Measurements from ENCODE around the gene GSTM5. TPM values are rescaled to one million over a fixed set of nuclear protein-coding genes. Genes with fewer than 3 reads are reported as not detected.

GSTM5 gene
- total and polyA plus RNA-seq, 2 donors (not counting 3 experiments of a cell fraction or from before 2014, with no cell fraction given): 0.25 to 1.6 TPM

- no peaks in the 10 kb centered on the region for H3K9me3 ChIP-seq (replicated peaks; ENCODE audit: control insufficient read depth, insufficient read depth, low read length)
- FAIRE-seq (no peak), DNase-seq (ENCODE audit: low read depth, low spot score) (no peak)
- no peak overlapping the region for H3K4me3 ChIP-seq (replicated peaks in 1 of 3; ENCODE audit: insufficient read depth in 1 of 3, low read depth in 1 of 3, low read length in 3 of 3)
- H3K4me2 ChIP-seq (ENCODE audit: insufficient read depth, low read length): no peak overlapping the region
- intact Hi-C loops (cut with micrococcal nuclease): no loop called here
- peaks cover 0 to 3% of the 10 kb centered on the region in 2 experiments for H3K36me3 ChIP-seq (ENCODE audit: control insufficient read depth in 2 of 2, extremely low read depth in 1 of 2, insufficient read depth in 2 of 2, low read length in 2 of 2)
- H3K27ac ChIP-seq (ENCODE audit: insufficient read depth, low read depth, low read length): no peak overlapping the region
- peaks cover 4 to 15% of the 10 kb centered on the region in 2 experiments for H3K27me3 ChIP-seq (ENCODE audit: control insufficient read depth in 2 of 2, insufficient read depth in 2 of 2, low read length in 2 of 2)
- no peak for TF ChIP-seq EZH2 (IDR thresholded peaks at IDR 0.05; ENCODE audit: borderline replicate concordance, low read depth, low read length, severe bottlenecking)
- TF ChIP-seq POLR2AphosphoS5 (IDR thresholded peaks at IDR 0.05; ENCODE audit: insufficient read depth, low read depth, low read length): no peak
- no peak for TF ChIP-seq POLR2A (IDR thresholded peaks at IDR 0.05; ENCODE audit: low read depth, low read length)
- no peak for TF ChIP-seq MAX (IDR thresholded peaks at IDR 0.05; ENCODE audit: insufficient read depth, insufficient read length)
- TF ChIP-seq CTCF (IDR thresholded peaks at IDR 0.05; ENCODE audit: extremely low read depth in 1 of 2, insufficient read depth in 1 of 2, low read depth in 1 of 2, low read length in 2 of 2): no peak
- TF ChIP-seq FOS (IDR thresholded peaks at IDR 0.05; ENCODE audit: borderline replicate concordance, insufficient read depth, low read length): no peak
- TF ChIP-seq GATA2 (IDR thresholded peaks at IDR 0.05; ENCODE audit: insufficient read depth, insufficient read length, low read depth, low read length): no peak
- TF ChIP-seq MYC (IDR thresholded peaks at IDR 0.05; ENCODE audit: low read depth, low read length): no peak
- TF ChIP-seq JUN (IDR thresholded peaks at IDR 0.05; ENCODE audit: borderline replicate concordance, insufficient read depth, insufficient read length, low read depth): no peak
- no peak overlapping the region for H2AFZ ChIP-seq (ENCODE audit: low read depth, low read length)
- no peaks in the 10 kb centered on the region for H3K9me1 ChIP-seq (replicated peaks; ENCODE audit: control insufficient read depth, extremely low read depth, insufficient read depth, low read length)
- H3K79me2 ChIP-seq (ENCODE audit: control insufficient read depth, insufficient read depth, low read length): no peaks in the 10 kb centered on the region
- dilution Hi-C loops (cut with MboI; ENCODE audit: extremely low pct_ligation_motif_present, low sequenced_read_pairs): no loop called here
- ChIA-PET CTCF (interaction anchor here (1.0 to 2.4 kb wide), 3 partner anchors 20 to 93 kb away, joined by 4 to 7 read pairs (median 4); no protein-coding TSS in a partner anchor), POLR2A (no interaction called here)
- no peaks in the 10 kb centered on the region for H3K4me1 ChIP-seq (ENCODE audit: control insufficient read depth, extremely low read depth, insufficient read depth, low read length)
- no peaks in the 10 kb centered on the region for H4K20me1 ChIP-seq (replicated peaks; ENCODE audit: control insufficient read depth, extremely low read depth, insufficient read depth, low read length)
- H3K9ac ChIP-seq (replicated peaks; ENCODE audit: extremely low read depth, insufficient read depth, low read length): no peak overlapping the region
- BruUV-seq (replicated peaks): no TSS peak
These were observed 21.3 kb downstream of the GSTM5 start for GRCh38 chr1:109733236-109733870.
